HepG2 (cell line): ENCODE results near the gene DNAJA2. TPM values are rescaled to one million over a fixed set of nuclear protein-coding genes. Genes with fewer than 3 reads are reported as not detected.

Experiments
- FOXA1 ChIP-seq, 2 experiments: fragments of 450-650 bp in 1 of 2; sonication (generic) in 1 of 2; formaldehyde crosslinking in 1 of 2; IDR thresholded peaks; 2 replicates each; pipeline versions ENCODE4 v1.4.0 to v1.6.1; 2016 to 2020; ENCODE audit warnings: missing genetic modification reagents in 1 of 2
- JARID2 ChIP-seq: sonication (generic); formaldehyde crosslinking; IDR thresholded peaks from 2 replicates; pipeline ENCODE4 v1.8.1; 2023; ENCODE audit warnings: missing genetic modification reagents, inconsistent platforms; ENCODE audit not compliant: insufficient replicate concordance
- NR2F2 ChIP-seq: IDR thresholded peaks from 2 replicates; pipeline ENCODE4 v1.6.1; 2012; ENCODE audit warnings: low read depth, inconsistent platforms, borderline replicate concordance
- RAD21 ChIP-seq: fragments of 450-650 bp; formaldehyde crosslinking; IDR thresholded peaks from 2 replicates; pipeline ENCODE4 v1.5.0; 2020; ENCODE audit warnings: mild to moderate bottlenecking
- RARG ChIP-seq: sonication (generic); formaldehyde crosslinking; IDR thresholded peaks from 2 replicates; pipeline ENCODE4 v1.4.0; 2020; ENCODE audit warnings: low read depth, mild to moderate bottlenecking, missing genetic modification reagents
- SATB2 ChIP-seq: sonication (generic); formaldehyde crosslinking; IDR thresholded peaks from 2 replicates; pipeline ENCODE4 v1.5.0; 2020; ENCODE audit warnings: missing genetic modification reagents
- STAG1 ChIP-seq: sonication (generic); formaldehyde crosslinking; IDR thresholded peaks from 2 replicates; pipeline ENCODE4 v1.4.0; 2020; ENCODE audit warnings: missing genetic modification reagents
- YEATS4 ChIP-seq: sonication (generic); formaldehyde crosslinking; IDR thresholded peaks from 2 replicates; pipeline ENCODE4 v1.4.0; 2020; ENCODE audit warnings: missing genetic modification reagents, borderline replicate concordance
- ZBTB7B ChIP-seq: sonication (generic); formaldehyde crosslinking; IDR thresholded peaks from 2 replicates; pipeline ENCODE4 v1.4.0; 2020; ENCODE audit warnings: missing genetic modification reagents
- ZC3H4 ChIP-seq: sonication (generic); formaldehyde crosslinking; IDR thresholded peaks from 2 replicates; pipeline ENCODE4 v1.4.0; 2020; ENCODE audit warnings: missing genetic modification reagents, borderline replicate concordance
- ZNF264 ChIP-seq: sonication (generic); formaldehyde crosslinking; IDR thresholded peaks from 2 replicates; pipeline ENCODE4 v1.4.0; 2020; ENCODE audit warnings: missing genetic modification reagents
- ZNF326 ChIP-seq: sonication (generic); formaldehyde crosslinking; IDR thresholded peaks from 2 replicates; pipeline ENCODE4 v1.4.0; 2020; ENCODE audit warnings: missing genetic modification reagents, borderline replicate concordance
- ZNF432 ChIP-seq: sonication (generic); formaldehyde crosslinking; IDR thresholded peaks from 2 replicates; pipeline ENCODE4 v1.5.0; 2020; ENCODE audit warnings: missing genetic modification reagents, mild to moderate bottlenecking, borderline replicate concordance
- ZNF737 ChIP-seq: sonication (generic); formaldehyde crosslinking; IDR thresholded peaks from 2 replicates; pipeline ENCODE4 v1.5.0; 2020; ENCODE audit warnings: missing genetic modification reagents, mild to moderate bottlenecking, borderline replicate concordance
- ZSCAN31 ChIP-seq: sonication (generic); formaldehyde crosslinking; IDR thresholded peaks from 2 replicates; pipeline ENCODE4 v1.5.0; 2020; ENCODE audit warnings: low read depth, mild to moderate bottlenecking, missing genetic modification reagents
- polyA plus RNA-seq, 8 experiments: library from polyadenylated mRNA; depleted of rRNA in 3 of 8; stranded (reverse) in 7 of 8; unstranded in 1 of 8; fragments of >200 nt; fragmentation: Illumina TruSeq in 4 of 8; extraction: Trizol in 4 of 8; gene quantifications; 2 replicates each; pipeline versions ENCODE4 v1.2.1 to v1.2.3, GENCODE V29; 2011 to 2016; ENCODE audit warnings: low read depth in 4 of 8, missing spikeins in 1 of 8, mixed read lengths in 1 of 8; ENCODE audit not compliant: insufficient read depth in 1 of 8
- total RNA-seq, 5 experiments: library from RNA; depleted of rRNA; stranded (reverse); fragments of >200 nt; fragmentation: Illumina TruSeq; extraction: Trizol; gene quantifications; 2 replicates each; pipeline ENCODE4 v1.2.3, GENCODE V29; 2016; ENCODE audit warnings: low read depth in 1 of 5
- TF ChIP-seq, protein P1 (sequence below): sonication (generic); formaldehyde crosslinking; IDR thresholded peaks from 2 replicates; pipeline ENCODE4 v1.5.0; 2020; ENCODE audit warnings: missing genetic modification reagents
- TF ChIP-seq, protein P2 (sequence below): sonication (generic); formaldehyde crosslinking; IDR thresholded peaks from 2 replicates; pipeline ENCODE4 v1.4.0; 2020; ENCODE audit warnings: mild to moderate bottlenecking, missing genetic modification reagents, borderline replicate concordance
- TF ChIP-seq, protein P3 (sequence below): sonication (generic); formaldehyde crosslinking; IDR thresholded peaks from 2 replicates; pipeline ENCODE4 v1.5.0; 2020; ENCODE audit warnings: mild to moderate bottlenecking, missing genetic modification reagents, borderline replicate concordance
- TF ChIP-seq, protein P4 (sequence below): IDR thresholded peaks from 2 replicates; pipeline ENCODE4 v1.6.1; 2016; ENCODE audit warnings: mild to moderate bottlenecking

DNAJA2 gene
- total and polyA plus RNA-seq, 2 of the 13 experiments (the other 11 are each of a cell fraction or from before 2014, with no cell fraction given), result 25.4 to 176 TPM

DNA sequence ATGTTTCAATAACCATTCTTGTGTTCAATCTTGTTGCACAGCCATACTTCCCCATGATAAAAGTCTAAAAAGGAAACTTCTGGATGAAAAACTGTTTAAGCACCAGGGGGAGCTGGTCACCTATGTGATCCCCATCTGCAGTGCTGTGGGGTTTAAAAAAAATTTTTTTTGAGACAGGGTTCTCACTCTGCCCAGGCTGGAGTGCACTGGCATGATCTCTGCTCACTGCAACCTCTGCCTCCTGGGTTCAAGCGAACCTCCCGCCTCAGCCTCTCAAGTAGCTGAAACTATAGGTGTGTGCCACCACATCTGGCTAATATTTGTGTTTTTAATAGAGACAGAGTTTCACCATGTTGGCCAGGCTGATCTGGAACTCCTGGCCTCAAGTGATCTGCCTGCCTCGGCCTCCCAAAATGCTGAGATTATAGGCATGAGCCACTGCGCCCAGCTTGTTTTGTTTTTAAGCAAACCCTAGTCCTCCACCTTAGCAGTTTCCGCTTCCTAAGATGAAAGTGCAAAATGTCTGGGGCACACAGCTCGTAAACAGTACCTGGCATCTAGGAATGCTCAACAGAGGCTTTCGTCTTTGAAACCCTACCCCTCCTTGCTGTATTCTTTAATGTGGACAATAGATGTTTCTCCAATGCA lies 25.4 kb downstream of the DNAJA2 start (continued):
- TF ChIP-seq YEATS4 (CRISPR knock-in tag), result 0 out of 2 replicates have a peak, but pooled peaks have one; percentile 14
- TF ChIP-seq, protein P1, sequence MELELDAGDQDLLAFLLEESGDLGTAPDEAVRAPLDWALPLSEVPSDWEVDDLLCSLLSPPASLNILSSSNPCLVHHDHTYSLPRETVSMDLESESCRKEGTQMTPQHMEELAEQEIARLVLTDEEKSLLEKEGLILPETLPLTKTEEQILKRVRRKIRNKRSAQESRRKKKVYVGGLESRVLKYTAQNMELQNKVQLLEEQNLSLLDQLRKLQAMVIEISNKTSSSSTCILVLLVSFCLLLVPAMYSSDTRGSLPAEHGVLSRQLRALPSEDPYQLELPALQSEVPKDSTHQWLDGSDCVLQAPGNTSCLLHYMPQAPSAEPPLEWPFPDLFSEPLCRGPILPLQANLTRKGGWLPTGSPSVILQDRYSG (CRISPR knock-in tag), result no peak
- TF ChIP-seq ZNF326 (CRISPR knock-in tag), result no peak
- TF ChIP-seq NR2F2, result no peak
- TF ChIP-seq ZNF737, result no peak
- TF ChIP-seq JARID2, result no peak
- no peak for TF ChIP-seq ZSCAN31 (CRISPR knock-in tag)
- TF ChIP-seq ZC3H4 (CRISPR knock-in tag), result no peak
- TF ChIP-seq ZNF264 (CRISPR knock-in tag), result 0 out of 2 replicates have a peak, but pooled peaks have one; percentile 12
- TF ChIP-seq ZBTB7B (CRISPR knock-in tag), result 0 out of 2 replicates have a peak, but pooled peaks have one; percentile 19
- TF ChIP-seq, protein P2, sequence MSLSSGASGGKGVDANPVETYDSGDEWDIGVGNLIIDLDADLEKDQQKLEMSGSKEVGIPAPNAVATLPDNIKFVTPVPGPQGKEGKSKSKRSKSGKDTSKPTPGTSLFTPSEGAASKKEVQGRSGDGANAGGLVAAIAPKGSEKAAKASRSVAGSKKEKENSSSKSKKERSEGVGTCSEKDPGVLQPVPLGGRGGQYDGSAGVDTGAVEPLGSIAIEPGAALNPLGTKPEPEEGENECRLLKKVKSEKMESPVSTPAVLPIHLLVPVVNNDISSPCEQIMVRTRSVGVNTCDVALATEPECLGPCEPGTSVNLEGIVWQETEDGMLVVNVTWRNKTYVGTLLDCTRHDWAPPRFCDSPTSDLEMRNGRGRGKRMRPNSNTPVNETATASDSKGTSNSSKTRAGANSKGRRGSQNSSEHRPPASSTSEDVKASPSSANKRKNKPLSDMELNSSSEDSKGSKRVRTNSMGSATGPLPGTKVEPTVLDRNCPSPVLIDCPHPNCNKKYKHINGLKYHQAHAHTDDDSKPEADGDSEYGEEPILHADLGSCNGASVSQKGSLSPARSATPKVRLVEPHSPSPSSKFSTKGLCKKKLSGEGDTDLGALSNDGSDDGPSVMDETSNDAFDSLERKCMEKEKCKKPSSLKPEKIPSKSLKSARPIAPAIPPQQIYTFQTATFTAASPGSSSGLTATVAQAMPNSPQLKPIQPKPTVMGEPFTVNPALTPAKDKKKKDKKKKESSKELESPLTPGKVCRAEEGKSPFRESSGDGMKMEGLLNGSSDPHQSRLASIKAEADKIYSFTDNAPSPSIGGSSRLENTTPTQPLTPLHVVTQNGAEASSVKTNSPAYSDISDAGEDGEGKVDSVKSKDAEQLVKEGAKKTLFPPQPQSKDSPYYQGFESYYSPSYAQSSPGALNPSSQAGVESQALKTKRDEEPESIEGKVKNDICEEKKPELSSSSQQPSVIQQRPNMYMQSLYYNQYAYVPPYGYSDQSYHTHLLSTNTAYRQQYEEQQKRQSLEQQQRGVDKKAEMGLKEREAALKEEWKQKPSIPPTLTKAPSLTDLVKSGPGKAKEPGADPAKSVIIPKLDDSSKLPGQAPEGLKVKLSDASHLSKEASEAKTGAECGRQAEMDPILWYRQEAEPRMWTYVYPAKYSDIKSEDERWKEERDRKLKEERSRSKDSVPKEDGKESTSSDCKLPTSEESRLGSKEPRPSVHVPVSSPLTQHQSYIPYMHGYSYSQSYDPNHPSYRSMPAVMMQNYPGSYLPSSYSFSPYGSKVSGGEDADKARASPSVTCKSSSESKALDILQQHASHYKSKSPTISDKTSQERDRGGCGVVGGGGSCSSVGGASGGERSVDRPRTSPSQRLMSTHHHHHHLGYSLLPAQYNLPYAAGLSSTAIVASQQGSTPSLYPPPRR (CRISPR knock-in tag), result no peak
- TF ChIP-seq FOXA1 (IDR thresholded peaks at IDR 0.05), result no peak
- no peak for TF ChIP-seq FOXA1 (CRISPR knock-in tag; IDR thresholded peaks at IDR 0.05)
- TF ChIP-seq, protein P3, sequence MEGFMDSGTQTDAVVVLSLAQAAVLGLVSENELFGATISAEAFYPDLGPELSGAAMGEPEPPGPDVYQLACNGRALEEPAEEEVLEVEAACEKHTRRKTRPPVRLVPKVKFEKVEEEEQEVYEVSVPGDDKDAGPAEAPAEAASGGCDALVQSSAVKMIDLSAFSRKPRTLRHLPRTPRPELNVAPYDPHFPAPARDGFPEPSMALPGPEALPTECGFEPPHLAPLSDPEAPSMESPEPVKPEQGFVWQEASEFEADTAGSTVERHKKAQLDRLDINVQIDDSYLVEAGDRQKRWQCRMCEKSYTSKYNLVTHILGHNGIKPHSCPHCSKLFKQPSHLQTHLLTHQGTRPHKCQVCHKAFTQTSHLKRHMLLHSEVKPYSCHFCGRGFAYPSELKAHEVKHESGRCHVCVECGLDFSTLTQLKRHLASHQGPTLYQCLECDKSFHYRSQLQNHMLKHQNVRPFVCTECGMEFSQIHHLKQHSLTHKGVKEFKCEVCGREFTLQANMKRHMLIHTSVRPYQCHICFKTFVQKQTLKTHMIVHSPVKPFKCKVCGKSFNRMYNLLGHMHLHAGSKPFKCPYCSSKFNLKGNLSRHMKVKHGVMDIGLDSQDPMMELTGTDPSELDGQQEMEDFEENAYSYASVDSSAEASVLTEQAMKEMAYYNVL, result 0 out of 2 replicates have a peak, but pooled peaks have one; percentile 27
- TF ChIP-seq SATB2, result no peak
- TF ChIP-seq, protein P4, sequence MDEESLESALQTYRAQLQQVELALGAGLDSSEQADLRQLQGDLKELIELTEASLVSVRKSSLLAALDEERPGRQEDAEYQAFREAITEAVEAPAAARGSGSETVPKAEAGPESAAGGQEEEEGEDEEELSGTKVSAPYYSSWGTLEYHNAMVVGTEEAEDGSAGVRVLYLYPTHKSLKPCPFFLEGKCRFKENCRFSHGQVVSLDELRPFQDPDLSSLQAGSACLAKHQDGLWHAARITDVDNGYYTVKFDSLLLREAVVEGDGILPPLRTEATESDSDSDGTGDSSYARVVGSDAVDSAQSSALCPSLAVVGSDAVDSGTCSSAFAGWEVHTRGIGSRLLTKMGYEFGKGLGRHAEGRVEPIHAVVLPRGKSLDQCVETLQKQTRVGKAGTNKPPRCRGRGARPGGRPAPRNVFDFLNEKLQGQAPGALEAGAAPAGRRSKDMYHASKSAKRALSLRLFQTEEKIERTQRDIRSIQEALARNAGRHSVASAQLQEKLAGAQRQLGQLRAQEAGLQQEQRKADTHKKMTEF (CRISPR knock-in tag), result peak; percentile 33
- TF ChIP-seq RAD21 (CRISPR knock-in tag), result peak; percentile 91
- TF ChIP-seq STAG1 (CRISPR knock-in tag), result peak; percentile 92
- no peak for TF ChIP-seq RARG
- TF ChIP-seq ZNF432, result no peak
